Ovary (tissue), 9 donors: ENCODE measurements around the gene EFHC2. TPM values are rescaled to one million over a fixed set of nuclear protein-coding genes. Genes with fewer than 3 reads are reported as not detected.

Source experiments
- DNase-seq, 5 donors: peaks; one replicate each; pipeline ENCODE4 v3.0.0-alpha.2; 2019 to 2020
- H3K27ac ChIP-seq, 2 donors: fragments of 200-600 bp; one replicate each; pipeline versions ENCODE4 v1.5.1 to v1.8.0; 2019 to 2022
- H3K27me3 ChIP-seq: fragments of 200-600 bp; one replicate; pipeline ENCODE4 v1.8.0; 2022
- H3K36me3 ChIP-seq: fragments of 200-600 bp; sonication (generic); one replicate; pipeline ENCODE4 v1.5.1; 2019
- H3K4me1 ChIP-seq: one replicate; pipeline ENCODE4 v1.8.1; 2013; ENCODE audit warnings: mild to moderate bottlenecking, moderate library complexity; ENCODE audit not compliant: insufficient read depth
- H3K4me3 ChIP-seq: fragments of 200-600 bp; sonication (generic); one replicate; pipeline ENCODE4 v1.5.1; 2017
- H3K9me3 ChIP-seq, 2 donors: fragments of 200-600 bp in 1 of 2; sonication (generic) in 1 of 2; one replicate each; pipeline versions ENCODE4 v1.5.1 to v1.8.1; 2013 to 2019; ENCODE audit warnings: mild to moderate bottlenecking in 1 of 2, moderate library complexity in 1 of 2
- CTCF ChIP-seq, 3 donors: fragments of 450-650 bp in 2 of 3; fragments of 200-600 bp in 1 of 3; IDR thresholded peaks; one replicate each; pipeline versions ENCODE4 v1.5.1 to v1.8.0; 2016 to 2022; ENCODE audit warnings: antibody characterized with exemption in 3 of 3, mild to moderate bottlenecking in 1 of 3
- EP300 ChIP-seq: sonication (generic); formaldehyde crosslinking; IDR thresholded peaks from one replicate; pipeline ENCODE4 v1.6.1; 2017; ENCODE audit warnings: antibody characterized with exemption
- POLR2A ChIP-seq: fragments of 450-650 bp; IDR thresholded peaks from one replicate; pipeline ENCODE4 v1.6.1; 2017; ENCODE audit warnings: antibody characterized with exemption, mild to moderate bottlenecking, moderate library complexity
- WGBS, 3 donors: extraction: QIAGEN DNeasy Blood & Tissue Kit in 1 of 3; methylation state at CpG; one replicate each; pipeline versions ENCODE4 v1.1.5 to v1.1.7; 2013 to 2017; 5-methylcytosine and 5-hydroxymethylcytosine counted together
- intact Hi-C, 4 donors: fragments of 100-400 bp; cut with DNase I; formaldehyde crosslinking; loops; one replicate each; pipeline versions ENCODE4 v1.11.0 to v1.15.1; 2022 to 2023
- polyA plus RNA-seq, 2 donors: library from polyadenylated mRNA; stranded (reverse); fragments of 200-250 nt in 1 of 2; fragments of 350-450 nt in 1 of 2; fragmentation: Illumina TruSeq in 1 of 2; extraction: RNeasy Lipid Tissue Mini Kit (QIAGEN cat#74804) in 1 of 2; gene quantifications; one replicate each; pipeline ENCODE4 v1.2.3, GENCODE V29; 2013 to 2014
- total RNA-seq, 7 donors: library from RNA; depleted of rRNA in 2 of 7; stranded (reverse); fragments of >200 nt in 2 of 7; fragmentation: NEBNext Ultra II Directional in 3 of 7; extraction: Animal tissue kit (Norgen Biotek cat#: 25700) in 3 of 7; gene quantifications; one replicate each; pipeline versions ENCODE4 v1.1.0 to v1.2.4, GENCODE V29; 2016 to 2023
- donor health status: DM: no; HTN: no; CAD: no; lungs with moderate emphysema.
- donor health status: DM: no; HTN: no; CAD: no.
- donor health status: Bipolar disorder and iron deficiency.
- donor health status: DM: yes; HTN: yes; CAD: no.
- donor health status: DM: no; HTN: no; CAD: no.
- donor health status: DM: yes; HTN: yes; CAD: no.

The EFHC2 gene
- total and polyA plus RNA-seq, 9 donors = 1.8 to 16.1 (median 2.4) TPM

DNA sequence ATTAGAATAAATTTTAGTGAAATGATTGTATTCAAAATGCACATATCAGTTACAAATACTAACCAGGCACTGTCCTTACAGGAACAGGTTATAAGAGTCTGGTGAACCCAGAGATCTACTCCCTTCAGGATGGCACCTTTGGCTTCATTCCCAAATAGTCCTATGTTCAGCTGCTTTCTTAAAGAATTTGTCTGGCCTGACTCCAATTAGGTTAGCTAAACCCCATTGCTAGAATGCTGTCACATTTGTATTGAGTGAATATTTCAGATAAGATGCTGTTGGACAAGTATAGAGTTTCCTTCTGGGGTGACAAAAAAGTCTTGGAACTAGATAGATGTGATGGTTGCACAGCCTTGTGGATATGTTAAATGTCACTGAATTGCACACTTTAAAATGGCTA is 69.4 kb downstream of the EFHC2 start:
- Histone ChIP-seq H3K4me3 (no peak overlapping the region), H3K9me3 (no peaks in the 10 kb centered on the region), H3K4me1 (no peaks in the 10 kb centered on the region), H3K27ac (no peak overlapping the region), H3K36me3 (no peaks in the 10 kb centered on the region), H3K27me3 (no peaks in the 10 kb centered on the region)
- intact Hi-C loops = no loop called here
- TF ChIP-seq POLR2A (no peak), EP300 (no peak), CTCF (IDR thresholded peaks at IDR 0.05) (no peak)
- DNase-seq = no peak

DNA sequence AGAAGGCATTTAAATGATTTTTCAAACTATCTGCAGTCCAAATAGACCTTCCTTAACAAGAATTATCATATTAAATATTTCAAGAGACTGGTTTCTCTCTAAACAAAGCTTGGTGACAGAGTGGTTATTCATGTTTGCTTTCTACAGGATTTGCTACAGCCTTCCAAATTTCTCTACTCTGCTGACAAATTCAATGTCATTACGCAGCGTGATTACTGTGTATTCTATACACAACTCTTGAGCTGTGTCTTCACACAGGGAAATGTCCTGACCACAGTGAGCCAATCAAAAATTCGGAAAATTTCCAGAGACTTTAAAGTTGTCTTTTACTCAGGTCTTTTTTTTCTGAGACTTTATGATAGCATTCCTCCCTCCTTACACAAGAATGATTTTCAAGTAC is 75.6 kb downstream of the EFHC2 start:
- 59 to 77% (median 60%) methylated on average over 3 of the region's 3 CpGs for WGBS, 3 donors
- no peaks in the 10 kb centered on the region for H3K36me3 ChIP-seq
- intact Hi-C loops = no loop called here
- peaks cover 2% of the 10 kb centered on the region for H3K4me1 ChIP-seq
- no peak for DNase-seq
- no peaks in the 10 kb centered on the region for H3K9me3 ChIP-seq
- H3K4me3 ChIP-seq = no peak overlapping the region
- no peaks in the 10 kb centered on the region for H3K27me3 ChIP-seq
- no peak for TF ChIP-seq POLR2A
- TF ChIP-seq EP300 = no peak
- TF ChIP-seq CTCF (IDR thresholded peaks at IDR 0.05) = no peak
- no peak overlapping the region for H3K27ac ChIP-seq

DNA sequence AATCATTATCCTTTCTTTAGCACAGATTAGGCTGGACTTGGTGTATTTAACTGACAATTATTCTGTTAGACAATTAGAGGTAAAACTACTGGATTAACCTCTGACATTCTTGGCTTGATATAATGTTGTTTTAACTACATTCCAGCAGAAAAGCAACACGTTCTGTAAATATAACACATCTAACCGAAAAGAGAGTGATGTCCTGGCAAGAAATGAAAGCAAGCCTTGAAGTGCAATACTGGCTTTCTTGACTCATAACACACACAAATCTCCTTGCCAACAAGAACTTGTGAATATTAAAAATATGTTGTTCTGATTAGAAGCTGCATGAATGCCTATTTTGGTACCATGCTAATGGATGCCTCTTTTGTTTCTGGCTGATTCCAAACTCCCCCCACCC is 76.4 kb downstream of the EFHC2 start:
- Histone ChIP-seq H3K4me1 (peaks cover 2% of the 10 kb centered on the region), H3K36me3 (no peaks in the 10 kb centered on the region), H3K9me3 (no peaks in the 10 kb centered on the region), H3K4me3 (no peak overlapping the region), H3K27ac (no peak overlapping the region), H3K27me3 (no peaks in the 10 kb centered on the region)
- DNase-seq = no peak
- 5 to 17% (median 11%) methylated on average over 2 of the region's 2 CpGs for WGBS, 3 donors
- TF ChIP-seq EP300 (no peak), POLR2A (no peak), CTCF (IDR thresholded peaks at IDR 0.05) (no peak)
- intact Hi-C loops = no loop called here

GRCh38 chrX:44265559-44265958 is 77.9 kb downstream of the EFHC2 start:
- no peaks in the 10 kb centered on the region for H3K9me3 ChIP-seq
- no peak overlapping the region for H3K27ac ChIP-seq
- H3K4me1 ChIP-seq = peaks cover 2% of the 10 kb centered on the region
- TF ChIP-seq POLR2A (no peak), CTCF (IDR thresholded peaks at IDR 0.05) (no peak), EP300 (no peak)
- no peaks in the 10 kb centered on the region for H3K36me3 ChIP-seq
- intact Hi-C loops = no loop called here
- 70 to 83% (median 80%) methylated on average over 2 of the region's 2 CpGs for WGBS, 3 donors
- no peak overlapping the region for H3K4me3 ChIP-seq
- no peaks in the 10 kb centered on the region for H3K27me3 ChIP-seq
- no peak for DNase-seq

GRCh38 chrX:44264936-44265335 is 78.5 kb downstream of the EFHC2 start:
- Histone ChIP-seq H3K36me3 (no peaks in the 10 kb centered on the region), H3K4me3 (no peak overlapping the region), H3K4me1 (peaks cover 2% of the 10 kb centered on the region), H3K9me3 (no peaks in the 10 kb centered on the region), H3K27me3 (no peaks in the 10 kb centered on the region), H3K27ac (no peak overlapping the region)
- TF ChIP-seq CTCF (IDR thresholded peaks at IDR 0.05) (no peak), EP300 (no peak)
- intact Hi-C loops = no loop called here
- DNase-seq = no peak
